ENCODE measurements around the gene IL22RA1.

IL22RA1 gene

DNA sequence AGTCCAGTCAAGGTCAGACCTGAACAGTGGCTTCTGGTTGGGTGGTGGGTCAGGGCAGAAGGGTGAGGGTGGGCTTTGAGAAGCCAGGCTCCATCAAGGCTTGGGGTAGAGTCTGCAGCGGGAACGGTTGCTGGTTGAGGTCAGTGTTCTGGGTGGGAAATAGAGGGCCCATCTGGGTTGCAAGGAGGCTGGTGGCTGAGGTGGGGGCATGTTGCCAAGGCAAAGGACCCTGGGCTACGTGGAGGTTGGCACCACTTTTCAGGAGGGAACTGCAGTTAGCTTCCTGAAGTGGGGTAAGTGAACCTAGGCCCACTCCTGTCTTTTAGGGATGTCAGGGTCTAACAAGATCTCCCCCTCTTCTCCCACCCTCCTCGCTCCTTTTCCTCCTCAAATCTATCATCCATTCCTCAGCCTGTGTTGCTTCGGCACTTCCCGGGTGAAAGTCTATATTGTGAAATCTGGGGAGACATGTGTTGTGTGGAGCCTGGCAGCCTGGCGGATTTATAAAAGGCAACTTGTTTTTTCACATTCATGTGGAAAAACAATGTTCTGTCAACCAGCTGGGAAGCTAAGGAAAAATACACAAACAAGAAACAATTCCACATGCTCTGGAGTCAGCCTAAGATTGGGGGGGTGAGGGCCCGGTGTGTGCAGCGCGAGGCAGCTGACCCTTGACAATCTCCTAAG lies 1.5 kb downstream of the IL22RA1 start:
- TF ChIP-seq CREB1 (IDR thresholded peaks at IDR 0.05; ENCODE audit: low read depth) (no peak), NFIC (IDR thresholded peaks at IDR 0.05) (no peak), FOXM1 (IDR thresholded peaks at IDR 0.05; ENCODE audit: borderline replicate concordance, low read depth) (no peak), YY1 (IDR thresholded peaks at IDR 0.05; ENCODE audit: low read depth) (no peak), TAF1 (IDR thresholded peaks at IDR 0.05; ENCODE audit: low read depth) (no peak), EGR1 (IDR thresholded peaks at IDR 0.05) (no peak), TCF12 (IDR thresholded peaks at IDR 0.05; ENCODE audit: low read depth) (no peak), EP300 (IDR thresholded peaks at IDR 0.05; ENCODE audit: borderline replicate concordance) (no peak), CEBPB (IDR thresholded peaks at IDR 0.05) (no peak), RAD21 (IDR thresholded peaks at IDR 0.05; ENCODE audit: low read depth) (no peak), ZBTB7A (IDR thresholded peaks at IDR 0.05; ENCODE audit: low read depth) (no peak), TEAD4 (IDR thresholded peaks at IDR 0.05) (no peak)
- TF ChIP-seq, protein P1, sequence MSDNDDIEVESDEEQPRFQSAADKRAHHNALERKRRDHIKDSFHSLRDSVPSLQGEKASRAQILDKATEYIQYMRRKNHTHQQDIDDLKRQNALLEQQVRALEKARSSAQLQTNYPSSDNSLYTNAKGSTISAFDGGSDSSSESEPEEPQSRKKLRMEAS (IDR thresholded peaks at IDR 0.05), result no peak
- TF ChIP-seq, protein P2, sequence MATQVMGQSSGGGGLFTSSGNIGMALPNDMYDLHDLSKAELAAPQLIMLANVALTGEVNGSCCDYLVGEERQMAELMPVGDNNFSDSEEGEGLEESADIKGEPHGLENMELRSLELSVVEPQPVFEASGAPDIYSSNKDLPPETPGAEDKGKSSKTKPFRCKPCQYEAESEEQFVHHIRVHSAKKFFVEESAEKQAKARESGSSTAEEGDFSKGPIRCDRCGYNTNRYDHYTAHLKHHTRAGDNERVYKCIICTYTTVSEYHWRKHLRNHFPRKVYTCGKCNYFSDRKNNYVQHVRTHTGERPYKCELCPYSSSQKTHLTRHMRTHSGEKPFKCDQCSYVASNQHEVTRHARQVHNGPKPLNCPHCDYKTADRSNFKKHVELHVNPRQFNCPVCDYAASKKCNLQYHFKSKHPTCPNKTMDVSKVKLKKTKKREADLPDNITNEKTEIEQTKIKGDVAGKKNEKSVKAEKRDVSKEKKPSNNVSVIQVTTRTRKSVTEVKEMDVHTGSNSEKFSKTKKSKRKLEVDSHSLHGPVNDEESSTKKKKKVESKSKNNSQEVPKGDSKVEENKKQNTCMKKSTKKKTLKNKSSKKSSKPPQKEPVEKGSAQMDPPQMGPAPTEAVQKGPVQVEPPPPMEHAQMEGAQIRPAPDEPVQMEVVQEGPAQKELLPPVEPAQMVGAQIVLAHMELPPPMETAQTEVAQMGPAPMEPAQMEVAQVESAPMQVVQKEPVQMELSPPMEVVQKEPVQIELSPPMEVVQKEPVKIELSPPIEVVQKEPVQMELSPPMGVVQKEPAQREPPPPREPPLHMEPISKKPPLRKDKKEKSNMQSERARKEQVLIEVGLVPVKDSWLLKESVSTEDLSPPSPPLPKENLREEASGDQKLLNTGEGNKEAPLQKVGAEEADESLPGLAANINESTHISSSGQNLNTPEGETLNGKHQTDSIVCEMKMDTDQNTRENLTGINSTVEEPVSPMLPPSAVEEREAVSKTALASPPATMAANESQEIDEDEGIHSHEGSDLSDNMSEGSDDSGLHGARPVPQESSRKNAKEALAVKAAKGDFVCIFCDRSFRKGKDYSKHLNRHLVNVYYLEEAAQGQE (IDR thresholded peaks at IDR 0.05; ENCODE audit: low read depth), result no peak
- TF ChIP-seq, protein P3, sequence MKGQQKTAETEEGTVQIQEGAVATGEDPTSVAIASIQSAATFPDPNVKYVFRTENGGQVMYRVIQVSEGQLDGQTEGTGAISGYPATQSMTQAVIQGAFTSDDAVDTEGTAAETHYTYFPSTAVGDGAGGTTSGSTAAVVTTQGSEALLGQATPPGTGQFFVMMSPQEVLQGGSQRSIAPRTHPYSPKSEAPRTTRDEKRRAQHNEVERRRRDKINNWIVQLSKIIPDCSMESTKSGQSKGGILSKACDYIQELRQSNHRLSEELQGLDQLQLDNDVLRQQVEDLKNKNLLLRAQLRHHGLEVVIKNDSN (IDR thresholded peaks at IDR 0.05), result no peak

DNA sequence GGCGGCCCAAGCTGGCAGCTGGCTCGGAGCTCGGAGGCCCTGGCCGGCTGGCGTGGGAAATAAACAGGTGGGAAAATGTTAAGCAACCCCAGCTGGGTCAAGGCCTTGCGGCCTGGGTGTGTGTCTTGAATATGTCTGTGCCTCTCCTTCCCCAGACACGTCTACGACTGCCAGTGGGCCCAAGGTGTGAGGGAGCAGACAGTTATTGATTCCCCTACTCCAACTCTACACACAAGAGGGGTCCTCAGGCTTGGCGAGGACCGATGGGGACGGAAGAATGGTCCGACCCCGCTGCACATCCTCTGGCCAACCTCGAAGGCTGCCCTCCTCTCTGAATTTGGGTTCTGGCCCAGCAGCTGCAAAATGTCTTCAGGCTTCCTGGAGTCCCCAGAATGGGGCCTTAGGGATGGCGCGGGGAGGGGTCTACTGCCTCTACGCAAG lies 2.2 kb downstream of the IL22RA1 start:
- TF ChIP-seq CREB1 (IDR thresholded peaks at IDR 0.05; ENCODE audit: low read depth) (no peak), EP300 (IDR thresholded peaks at IDR 0.05; ENCODE audit: borderline replicate concordance) (no peak), TEAD4 (IDR thresholded peaks at IDR 0.05) (no peak), YY1 (IDR thresholded peaks at IDR 0.05; ENCODE audit: low read depth) (no peak), CEBPB (IDR thresholded peaks at IDR 0.05) (no peak), ZBTB7A (IDR thresholded peaks at IDR 0.05; ENCODE audit: low read depth) (no peak), TCF12 (IDR thresholded peaks at IDR 0.05; ENCODE audit: low read depth) (no peak), FOXM1 (IDR thresholded peaks at IDR 0.05; ENCODE audit: borderline replicate concordance, low read depth) (no peak), EGR1 (IDR thresholded peaks at IDR 0.05) (no peak), NFIC (IDR thresholded peaks at IDR 0.05) (no peak)
- TF ChIP-seq, protein P3 (IDR thresholded peaks at IDR 0.05), result no peak
- TF ChIP-seq, protein P2 (IDR thresholded peaks at IDR 0.05; ENCODE audit: low read depth), result no peak
- TF ChIP-seq, protein P1 (IDR thresholded peaks at IDR 0.05), result no peak

DNA sequence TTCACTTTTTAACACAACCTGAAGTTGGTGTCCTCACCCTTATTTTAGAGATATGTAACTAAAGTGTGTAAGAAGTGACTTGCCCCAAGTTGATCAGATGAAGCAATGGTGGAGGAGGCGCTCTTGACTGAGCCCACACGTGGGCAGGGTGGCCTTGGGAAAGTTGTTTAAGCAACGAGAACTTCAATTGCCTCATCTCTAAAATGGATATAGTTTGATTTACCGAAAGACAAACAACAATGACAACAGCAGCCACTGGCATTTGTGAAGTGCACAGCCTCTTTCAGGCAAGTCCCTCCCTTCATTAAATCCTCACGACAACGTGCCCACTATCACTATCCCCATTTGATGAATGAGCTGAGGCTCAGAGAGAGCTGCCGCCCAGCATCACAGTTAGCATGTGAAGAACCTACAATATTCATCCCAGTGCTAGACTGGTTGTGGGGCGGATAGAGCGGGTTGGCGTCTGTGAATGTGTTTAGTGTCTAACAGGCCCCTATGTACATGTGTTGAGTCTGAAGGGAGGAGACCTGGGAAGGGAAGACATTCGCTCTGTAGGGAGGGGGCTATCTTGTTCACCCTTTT lies 3.0 kb downstream of the IL22RA1 start:
- TF ChIP-seq EP300 (IDR thresholded peaks at IDR 0.05; ENCODE audit: borderline replicate concordance), result no peak
- no peak for TF ChIP-seq FOXM1 (IDR thresholded peaks at IDR 0.05; ENCODE audit: borderline replicate concordance, low read depth)
- no peak for TF ChIP-seq TCF12 (IDR thresholded peaks at IDR 0.05; ENCODE audit: low read depth)
- no peak for TF ChIP-seq TEAD4 (IDR thresholded peaks at IDR 0.05)
- no peak for TF ChIP-seq TAF1 (IDR thresholded peaks at IDR 0.05; ENCODE audit: low read depth)
- no peak for TF ChIP-seq EGR1 (IDR thresholded peaks at IDR 0.05)
- no peak for TF ChIP-seq NFIC (IDR thresholded peaks at IDR 0.05)
- no peak for TF ChIP-seq ZBTB7A (IDR thresholded peaks at IDR 0.05; ENCODE audit: low read depth)
- TF ChIP-seq, protein P2 (IDR thresholded peaks at IDR 0.05; ENCODE audit: low read depth), result no peak
- TF ChIP-seq CEBPB (IDR thresholded peaks at IDR 0.05), result no peak
- TF ChIP-seq, protein P1 (IDR thresholded peaks at IDR 0.05), result no peak

DNA sequence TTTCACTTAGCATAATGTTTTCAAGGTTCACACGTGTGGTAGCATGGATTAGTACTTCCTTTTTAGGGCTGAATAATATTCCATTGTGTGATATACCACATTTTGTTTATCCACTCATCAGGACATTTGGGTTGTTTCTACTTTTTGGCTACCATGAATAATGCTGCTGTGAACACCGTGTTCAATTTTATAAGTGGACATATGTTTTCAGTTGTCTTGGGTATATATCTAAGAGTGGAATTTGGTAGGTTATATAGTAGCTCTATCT lies 3.8 kb downstream of the IL22RA1 start:
- TF ChIP-seq RAD21 (IDR thresholded peaks at IDR 0.05; ENCODE audit: low read depth), result no peak
- TF ChIP-seq TCF12 (IDR thresholded peaks at IDR 0.05; ENCODE audit: low read depth), result no peak
- TF ChIP-seq YY1 (IDR thresholded peaks at IDR 0.05; ENCODE audit: low read depth), result no peak
- TF ChIP-seq TEAD4 (IDR thresholded peaks at IDR 0.05), result no peak
- TF ChIP-seq ZBTB7A (IDR thresholded peaks at IDR 0.05; ENCODE audit: low read depth), result no peak
- no peak for TF ChIP-seq TAF1 (IDR thresholded peaks at IDR 0.05; ENCODE audit: low read depth)
- no peak for TF ChIP-seq CREB1 (IDR thresholded peaks at IDR 0.05; ENCODE audit: low read depth)
- TF ChIP-seq FOXM1 (IDR thresholded peaks at IDR 0.05; ENCODE audit: borderline replicate concordance, low read depth), result no peak
- no peak for TF ChIP-seq EP300 (IDR thresholded peaks at IDR 0.05; ENCODE audit: borderline replicate concordance)
- TF ChIP-seq NFIC (IDR thresholded peaks at IDR 0.05), result no peak
- TF ChIP-seq, protein P2 (IDR thresholded peaks at IDR 0.05; ENCODE audit: low read depth), result no peak
- TF ChIP-seq EGR1 (IDR thresholded peaks at IDR 0.05), result no peak
- TF ChIP-seq, protein P3 (IDR thresholded peaks at IDR 0.05), result no peak
- no peak for TF ChIP-seq CEBPB (IDR thresholded peaks at IDR 0.05)
- TF ChIP-seq, protein P1 (IDR thresholded peaks at IDR 0.05), result no peak

Data from Ishikawa (cell line).